Measurements from ENCODE around the gene DOHH.

DNA sequence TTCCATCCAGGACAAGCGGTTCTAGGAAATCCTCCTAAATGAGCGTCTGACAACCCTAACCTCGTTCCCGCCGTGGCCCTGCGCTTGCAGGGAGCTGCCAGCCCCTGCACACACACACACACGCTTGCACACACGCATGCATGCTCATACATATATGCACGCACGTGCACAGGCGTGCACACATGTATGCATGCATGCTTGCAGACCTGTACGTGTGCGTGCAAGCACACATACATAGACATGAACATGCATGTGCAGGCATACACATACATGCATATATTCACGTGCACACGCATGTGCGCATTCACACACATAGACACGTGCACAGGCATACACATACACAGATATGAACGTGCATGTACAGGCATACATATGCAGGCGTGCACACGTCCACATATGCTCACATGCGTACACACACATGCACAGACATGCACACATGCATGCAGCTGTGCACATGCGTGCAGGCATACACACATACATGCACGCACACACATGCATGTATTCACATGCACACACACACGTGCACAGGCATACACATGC is 55.7 kb downstream of the DOHH start:
- TF ChIP-seq SUZ12 (IDR thresholded peaks at IDR 0.05; ENCODE audit: extremely low read depth, insufficient read depth, insufficient read length) (no peak), ZNF274 (IDR thresholded peaks at IDR 0.05; ENCODE audit: low read depth, low read length) (no peak)
